ENCODE measurements around the gene MAP4K3.

MAP4K3 gene

DNA sequence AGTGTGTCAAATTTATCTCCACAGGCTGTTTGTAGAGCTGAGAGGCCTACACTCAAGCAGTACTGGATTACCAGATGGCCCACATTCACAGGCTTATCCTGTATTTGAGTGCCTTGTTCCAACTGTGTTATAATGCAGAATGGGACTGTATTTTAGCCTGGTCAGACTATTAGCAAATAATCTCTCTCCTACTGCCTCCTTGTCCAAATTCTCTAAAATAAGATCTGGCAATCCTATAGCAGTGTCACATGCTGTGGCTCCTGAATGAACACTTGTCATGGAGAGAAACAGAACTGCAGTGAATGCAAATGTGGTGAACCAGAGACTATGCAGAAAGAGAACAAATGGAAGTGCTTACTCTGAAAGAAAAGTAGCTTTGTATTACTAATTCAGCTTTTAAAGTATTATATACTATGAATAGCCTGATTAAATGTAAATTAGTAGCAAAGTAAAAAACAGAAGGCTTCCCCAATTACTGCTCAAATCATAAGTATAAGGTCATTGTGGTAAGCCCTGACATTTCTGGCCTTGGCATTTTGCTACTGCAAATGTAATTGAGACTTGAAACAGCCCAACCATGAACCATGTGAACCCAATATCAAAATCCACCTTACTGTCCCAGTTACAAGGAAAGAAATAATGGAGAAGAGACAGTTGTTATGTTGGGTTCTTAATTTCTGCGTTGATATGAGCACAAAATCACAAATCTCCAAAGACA lies 80.0 kb downstream of the MAP4K3 start:
- in situ Hi-C loops (cut with MboI; ENCODE audit: low sequenced_read_pairs, unreplicated experiment) = no loop called here

DNA sequence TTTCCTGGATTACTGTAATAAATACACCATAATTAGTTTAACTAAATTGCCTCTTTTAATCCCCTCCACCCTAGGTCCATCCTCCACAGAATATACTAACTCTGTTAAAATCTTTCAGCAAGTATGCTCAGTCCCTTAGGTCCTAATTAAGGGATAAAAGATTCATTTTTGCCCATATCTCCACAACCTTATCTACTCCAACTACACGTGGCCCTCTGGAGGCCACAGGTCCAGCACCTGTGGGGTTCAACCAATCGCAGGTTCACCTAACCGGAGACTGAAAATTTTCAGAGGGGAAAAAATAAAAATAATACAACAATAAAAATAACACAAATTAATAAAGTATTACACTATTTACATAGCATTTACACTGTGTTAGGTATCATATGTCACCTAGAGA lies 86.4 kb downstream of the MAP4K3 start:
- DNase-seq (ENCODE audit: low spot score) = no peak
- in situ Hi-C loops (cut with MboI; ENCODE audit: low sequenced_read_pairs, unreplicated experiment) = no loop called here
- TF ChIP-seq, protein P1, sequence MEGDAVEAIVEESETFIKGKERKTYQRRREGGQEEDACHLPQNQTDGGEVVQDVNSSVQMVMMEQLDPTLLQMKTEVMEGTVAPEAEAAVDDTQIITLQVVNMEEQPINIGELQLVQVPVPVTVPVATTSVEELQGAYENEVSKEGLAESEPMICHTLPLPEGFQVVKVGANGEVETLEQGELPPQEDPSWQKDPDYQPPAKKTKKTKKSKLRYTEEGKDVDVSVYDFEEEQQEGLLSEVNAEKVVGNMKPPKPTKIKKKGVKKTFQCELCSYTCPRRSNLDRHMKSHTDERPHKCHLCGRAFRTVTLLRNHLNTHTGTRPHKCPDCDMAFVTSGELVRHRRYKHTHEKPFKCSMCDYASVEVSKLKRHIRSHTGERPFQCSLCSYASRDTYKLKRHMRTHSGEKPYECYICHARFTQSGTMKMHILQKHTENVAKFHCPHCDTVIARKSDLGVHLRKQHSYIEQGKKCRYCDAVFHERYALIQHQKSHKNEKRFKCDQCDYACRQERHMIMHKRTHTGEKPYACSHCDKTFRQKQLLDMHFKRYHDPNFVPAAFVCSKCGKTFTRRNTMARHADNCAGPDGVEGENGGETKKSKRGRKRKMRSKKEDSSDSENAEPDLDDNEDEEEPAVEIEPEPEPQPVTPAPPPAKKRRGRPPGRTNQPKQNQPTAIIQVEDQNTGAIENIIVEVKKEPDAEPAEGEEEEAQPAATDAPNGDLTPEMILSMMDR (IDR thresholded peaks at IDR 0.05; ENCODE audit: borderline replicate concordance, control extremely low read depth, extremely low read depth, insufficient read depth, missing control alignments) = no peak

More for the DNA sequence above, 80.0 kb downstream of the MAP4K3 start:
- TF ChIP-seq, protein P1 (IDR thresholded peaks at IDR 0.05; ENCODE audit: borderline replicate concordance, control extremely low read depth, extremely low read depth, insufficient read depth, missing control alignments) = no peak
- DNase-seq (ENCODE audit: low spot score) = no peak

DNA sequence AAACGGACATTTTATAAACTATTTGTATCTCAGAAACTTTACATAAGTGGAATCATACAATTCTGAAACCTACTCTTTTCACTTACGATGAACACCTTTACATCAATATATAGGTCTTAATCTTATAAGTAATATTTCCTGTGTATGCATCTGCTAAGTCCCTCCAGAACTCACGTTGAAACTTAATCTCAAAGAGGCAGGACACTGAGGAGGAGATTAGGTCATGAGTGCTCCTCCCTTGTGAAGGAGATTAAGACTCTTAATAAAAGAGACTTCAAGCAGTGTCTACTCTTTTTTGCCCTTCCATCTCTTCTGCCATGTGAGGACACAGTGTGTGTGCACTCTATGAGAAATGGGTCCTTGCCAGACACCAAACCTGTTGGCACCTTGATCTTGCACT lies 98.6 kb downstream of the MAP4K3 start:
- DNase-seq (ENCODE audit: low spot score) = no peak
- TF ChIP-seq, protein P1 (IDR thresholded peaks at IDR 0.05; ENCODE audit: borderline replicate concordance, control extremely low read depth, extremely low read depth, insufficient read depth, missing control alignments) = no peak
- in situ Hi-C loops (cut with MboI; ENCODE audit: low sequenced_read_pairs, unreplicated experiment) = no loop called here

DNA sequence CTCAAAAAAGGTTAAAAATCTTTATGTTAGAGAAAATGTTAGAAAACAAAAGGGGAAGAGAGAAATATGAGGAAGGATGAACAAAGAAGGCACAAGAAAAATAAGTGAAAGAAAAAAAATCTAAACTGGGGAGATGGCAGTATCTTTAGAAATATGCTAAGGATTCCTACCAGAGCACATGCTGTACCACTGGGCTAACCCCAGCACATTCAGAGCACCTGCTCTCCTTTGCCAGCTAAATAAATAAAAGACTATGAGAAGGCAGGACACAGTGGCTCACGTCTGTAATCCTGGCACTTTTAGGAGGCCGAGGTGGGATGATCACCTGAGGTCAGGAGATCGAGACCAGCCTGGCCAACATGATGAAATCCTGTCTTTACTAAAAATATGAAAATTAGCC lies 101.2 kb downstream of the MAP4K3 start:
- TF ChIP-seq, protein P1 (IDR thresholded peaks at IDR 0.05; ENCODE audit: borderline replicate concordance, control extremely low read depth, extremely low read depth, insufficient read depth, missing control alignments) = no peak
- no peak for DNase-seq (ENCODE audit: low spot score)
- in situ Hi-C loops (cut with MboI; ENCODE audit: low sequenced_read_pairs, unreplicated experiment) = no loop called here

DNA sequence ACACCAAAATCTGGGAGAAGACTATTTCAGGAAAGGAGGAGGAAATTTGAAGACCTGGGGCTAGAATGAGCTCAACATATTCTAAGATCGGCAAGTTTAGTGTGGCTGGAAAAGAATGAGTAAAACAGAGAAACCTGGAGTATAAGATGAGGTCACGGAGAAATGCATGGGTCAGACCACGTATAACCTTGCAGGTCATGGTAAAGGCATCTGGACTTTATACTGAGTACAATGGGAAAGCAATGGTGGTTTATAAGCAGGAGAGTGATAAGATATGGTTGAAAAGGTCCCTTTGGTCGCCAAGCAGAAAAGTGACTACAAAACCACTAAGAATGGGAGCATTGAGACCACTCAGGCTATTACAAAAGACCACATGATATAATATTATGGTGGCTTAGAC lies 102.1 kb downstream of the MAP4K3 start:
- in situ Hi-C loops (cut with MboI; ENCODE audit: low sequenced_read_pairs, unreplicated experiment) = no loop called here
- TF ChIP-seq, protein P1 (IDR thresholded peaks at IDR 0.05; ENCODE audit: borderline replicate concordance, control extremely low read depth, extremely low read depth, insufficient read depth, missing control alignments) = no peak
- no peak for DNase-seq (ENCODE audit: low spot score)

DNA sequence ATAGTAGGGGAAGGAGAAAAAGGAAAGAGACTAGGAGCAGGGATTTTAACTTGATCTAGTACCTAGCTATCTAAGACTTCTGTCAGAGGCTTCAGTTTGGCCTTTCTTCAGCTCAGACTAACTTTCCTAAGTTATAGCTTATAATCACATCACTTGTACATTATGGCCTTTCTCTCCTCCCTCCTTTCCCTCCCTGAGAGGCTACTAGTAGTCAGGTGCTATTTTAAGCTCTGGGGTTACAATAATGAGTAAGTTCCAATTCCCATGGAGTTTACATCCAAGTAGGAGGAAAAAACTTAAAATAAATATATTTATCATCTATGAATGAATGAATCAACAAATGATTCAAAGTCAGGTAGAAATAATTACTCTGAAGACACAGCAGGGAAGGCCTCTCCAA lies 102.6 kb downstream of the MAP4K3 start:
- in situ Hi-C loops (cut with MboI; ENCODE audit: low sequenced_read_pairs, unreplicated experiment) = no loop called here
- no peak for DNase-seq (ENCODE audit: low spot score)
- TF ChIP-seq, protein P1 (IDR thresholded peaks at IDR 0.05; ENCODE audit: borderline replicate concordance, control extremely low read depth, extremely low read depth, insufficient read depth, missing control alignments) = no peak
